ENCODE results near the gene CHAD. TPM values are rescaled to one million over a fixed set of nuclear protein-coding genes. Genes with fewer than 3 reads are reported as not detected.
A peak's percentile ranks its signal among the peaks of the same experiment; 100 is the strongest.
"Not testable (repeated sequence)": the region's sequence is repeated elsewhere in the genome, so short reads cannot be mapped to it uniquely, and the experiment has no call there.

The CHAD gene
- total RNA-seq, 1 donor from 2014 or later, result not detected

GRCh38 chr17:50479522-50480141, 11.0 kb upstream of the CHAD start:
- Histone ChIP-seq H3K4me1 (peaks cover 14% of the 10 kb centered on the region), H3K4me3 (peak overlapping the region; percentile 89), H3K36me3 (peaks cover 25% of the 10 kb centered on the region), H3K27ac (peak overlapping the region; percentile 73), H3K9me3 (no peaks in the 10 kb centered on the region), H3K27me3 (no peaks in the 10 kb centered on the region)
- peak; percentile 90 for DNase-seq
- ATAC-seq, result peak; percentile 69
- TF ChIP-seq CTCF (IDR thresholded peaks at IDR 0.05), result peak; percentile 56
- intact Hi-C loops (cut with DNase I), result no loop called here

- peak; percentile 93 for DNase-seq
- peak; percentile 92 for TF ChIP-seq CTCF (IDR thresholded peaks at IDR 0.05)
- H3K4me1 ChIP-seq, result peaks cover 14% of the 10 kb centered on the region
- H3K27ac ChIP-seq, result peak within 1 kb of the TSS; percentile 73
- H3K9me3 ChIP-seq, result no peaks in the 10 kb centered on the region
- H3K4me3 ChIP-seq, result peak within 1 kb of the TSS; percentile 89
- peaks cover 16% of the 10 kb centered on the region for H3K36me3 ChIP-seq
- H3K27me3 ChIP-seq, result no peaks in the 10 kb centered on the region
- intact Hi-C loops (cut with DNase I), result no loop called here
- peak; percentile 94 for ATAC-seq
Observed at GRCh38 chr17:50478391-50479381, 10.0 kb upstream of the CHAD start, which contains the start of gene RSAD1. RSAD1 (plus strand) TSS chr17:50478860; CDS start chr17:50478885, 25 bp downstream.

- DNase-seq (no peak), ATAC-seq (no peak)
- intact Hi-C loops (cut with DNase I), result no loop called here
- TF ChIP-seq CTCF (IDR thresholded peaks at IDR 0.05), result no peak
- Histone ChIP-seq H3K27me3 (no peaks in the 10 kb centered on the region), H3K4me3 (peak overlapping the region; percentile 89), H3K9me3 (no peaks in the 10 kb centered on the region), H3K4me1 (peaks cover 14% of the 10 kb centered on the region), H3K27ac (peak overlapping the region; percentile 73), H3K36me3 (peaks cover 9% of the 10 kb centered on the region)
Observed at GRCh38 chr17:50477976-50478375, 9.3 kb upstream of the CHAD start.

- no peak for TF ChIP-seq CTCF (IDR thresholded peaks at IDR 0.05)
Observed at GRCh38 chr17:50476545-50477315, 8.1 kb upstream of the CHAD start.

GRCh38 chr17:50475775-50476544, 7.3 kb upstream of the CHAD start:
- H3K4me3 ChIP-seq; ATAC-seq; H3K27me3 ChIP-seq; intact Hi-C loops (cut with DNase I); DNase-seq; H3K9me3 ChIP-seq; H3K27ac ChIP-seq; H3K36me3 ChIP-seq: not testable (repeated sequence)
- peaks cover 14% of the 10 kb centered on the region for H3K4me1 ChIP-seq

More at GRCh38 chr17:50476545-50477315, 8.1 kb upstream of the CHAD start:
- H3K4me3 ChIP-seq, result no peak overlapping the region
- no peak for ATAC-seq
- peaks cover 14% of the 10 kb centered on the region for H3K4me1 ChIP-seq
- H3K27me3 ChIP-seq, result no peaks in the 10 kb centered on the region
- no peak overlapping the region for H3K27ac ChIP-seq
- H3K9me3 ChIP-seq, result no peaks in the 10 kb centered on the region
- no peak for DNase-seq
- H3K36me3 ChIP-seq, result peaks cover 3% of the 10 kb centered on the region
- intact Hi-C loops (cut with DNase I), result no loop called here
